ENCODE data around the gene ASB7. TPM values are rescaled to one million over a fixed set of nuclear protein-coding genes. Genes with fewer than 3 reads are reported as not detected.

The ASB7 gene
- total RNA-seq, 6 donors from 2014 or later = 11.7 to 19.8 (median 14.2) TPM

GRCh38 chr15:100595964-100596363 is 6.4 kb upstream of the ASB7 start:
- WGBS, 2 donors = 85 to 91% methylated on average over 3 of the region's 3 CpGs
- H3K36me3 ChIP-seq = no peaks in the 10 kb centered on the region
- H3K27me3 ChIP-seq = no peaks in the 10 kb centered on the region
- H3K4me1 ChIP-seq = peaks cover 6 to 21% (median 12%) of the 10 kb centered on the region in 4 donors
- no peak overlapping the region for H3K27ac ChIP-seq
- no peaks in the 10 kb centered on the region for H3K9me3 ChIP-seq
- TF ChIP-seq EP300 (IDR thresholded peaks at IDR 0.05) = no peak
- no peak for TF ChIP-seq POLR2A (IDR thresholded peaks at IDR 0.05)
- TF ChIP-seq, protein P1, sequence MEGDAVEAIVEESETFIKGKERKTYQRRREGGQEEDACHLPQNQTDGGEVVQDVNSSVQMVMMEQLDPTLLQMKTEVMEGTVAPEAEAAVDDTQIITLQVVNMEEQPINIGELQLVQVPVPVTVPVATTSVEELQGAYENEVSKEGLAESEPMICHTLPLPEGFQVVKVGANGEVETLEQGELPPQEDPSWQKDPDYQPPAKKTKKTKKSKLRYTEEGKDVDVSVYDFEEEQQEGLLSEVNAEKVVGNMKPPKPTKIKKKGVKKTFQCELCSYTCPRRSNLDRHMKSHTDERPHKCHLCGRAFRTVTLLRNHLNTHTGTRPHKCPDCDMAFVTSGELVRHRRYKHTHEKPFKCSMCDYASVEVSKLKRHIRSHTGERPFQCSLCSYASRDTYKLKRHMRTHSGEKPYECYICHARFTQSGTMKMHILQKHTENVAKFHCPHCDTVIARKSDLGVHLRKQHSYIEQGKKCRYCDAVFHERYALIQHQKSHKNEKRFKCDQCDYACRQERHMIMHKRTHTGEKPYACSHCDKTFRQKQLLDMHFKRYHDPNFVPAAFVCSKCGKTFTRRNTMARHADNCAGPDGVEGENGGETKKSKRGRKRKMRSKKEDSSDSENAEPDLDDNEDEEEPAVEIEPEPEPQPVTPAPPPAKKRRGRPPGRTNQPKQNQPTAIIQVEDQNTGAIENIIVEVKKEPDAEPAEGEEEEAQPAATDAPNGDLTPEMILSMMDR (IDR thresholded peaks at IDR 0.05) = no peak
- no peak for TF ChIP-seq POLR2AphosphoS5 (IDR thresholded peaks at IDR 0.05)
- ATAC-seq (ENCODE audit: low FRiP score in 2 of 2) (no peak), DNase-seq (no peak)
- no peak overlapping the region for H3K4me3 ChIP-seq

GRCh38 chr15:100596792-100597191 is 5.6 kb upstream of the ASB7 start:
- peak in 1 of 2 donors; percentile 35 for DNase-seq
- peak; percentile 61 to 73 for ATAC-seq (ENCODE audit: low FRiP score in 2 of 2)
- Histone ChIP-seq H3K27me3 (no peaks in the 10 kb centered on the region), H3K9me3 (no peaks in the 10 kb centered on the region), H3K36me3 (no peaks in the 10 kb centered on the region), H3K27ac (peak overlapping the region in 1 of 4 donors; percentile 6), H3K4me3 (no peak overlapping the region), H3K4me1 (peaks cover 10 to 27% (median 17%) of the 10 kb centered on the region in 4 donors)
- no peak for TF ChIP-seq POLR2AphosphoS5 (IDR thresholded peaks at IDR 0.05)
- TF ChIP-seq POLR2A (IDR thresholded peaks at IDR 0.05) = no peak
- TF ChIP-seq, protein P1 (IDR thresholded peaks at IDR 0.05) = no peak
- no peak for TF ChIP-seq EP300 (IDR thresholded peaks at IDR 0.05)
- WGBS, 2 donors = 74 to 77% methylated on average over 7 of the region's 7 CpGs

- WGBS, 2 donors = 83 to 87% methylated on average over 3 of the region's 3 CpGs
- ATAC-seq (ENCODE audit: low FRiP score in 2 of 2) = no peak
Measured at GRCh38 chr15:100597862-100598261, 4.5 kb upstream of the ASB7 start.

GRCh38 chr15:100598655-100599054 is 3.7 kb upstream of the ASB7 start:
- no peak for ATAC-seq (ENCODE audit: low FRiP score in 2 of 2)

More at GRCh38 chr15:100597862-100598261, 4.5 kb upstream of the ASB7 start:
- Histone ChIP-seq H3K4me3 (no peak overlapping the region), H3K9me3 (no peaks in the 10 kb centered on the region), H3K4me1 (peaks cover 10 to 27% (median 17%) of the 10 kb centered on the region in 4 donors), H3K36me3 (no peaks in the 10 kb centered on the region), H3K27me3 (no peaks in the 10 kb centered on the region), H3K27ac (no peak overlapping the region)
- DNase-seq = no peak
- TF ChIP-seq POLR2A (IDR thresholded peaks at IDR 0.05) (no peak), EP300 (IDR thresholded peaks at IDR 0.05) (no peak), POLR2AphosphoS5 (IDR thresholded peaks at IDR 0.05) (no peak)
- TF ChIP-seq, protein P1 (IDR thresholded peaks at IDR 0.05) = no peak

More at GRCh38 chr15:100598655-100599054, 3.7 kb upstream of the ASB7 start:
- Histone ChIP-seq H3K4me3 (no peak overlapping the region), H3K4me1 (peaks cover 18 to 34% (median 24%) of the 10 kb centered on the region in 4 donors), H3K9me3 (no peaks in the 10 kb centered on the region), H3K27me3 (no peaks in the 10 kb centered on the region), H3K27ac (no peak overlapping the region), H3K36me3 (no peaks in the 10 kb centered on the region)
- no peak for TF ChIP-seq POLR2AphosphoS5 (IDR thresholded peaks at IDR 0.05)
- no peak for TF ChIP-seq EP300 (IDR thresholded peaks at IDR 0.05)
- TF ChIP-seq, protein P1 (IDR thresholded peaks at IDR 0.05) = no peak
- TF ChIP-seq POLR2A (IDR thresholded peaks at IDR 0.05) = no peak
- DNase-seq = no peak
- 100% methylated on average over 1 of the region's 1 CpG for WGBS, 2 donors
